HG03565 (cell line): Measurements from ENCODE around the gene PDGFRB.

Experiments
- ATAC-seq: cut with Tn5 transposase; IDR thresholded peaks from one replicate; pipeline ENCODE4 v1.9.1; 2021; ENCODE audit warnings: mild to moderate bottlenecking, moderate library complexity; ENCODE audit not compliant: unreplicated experiment

The PDGFRB gene

DNA sequence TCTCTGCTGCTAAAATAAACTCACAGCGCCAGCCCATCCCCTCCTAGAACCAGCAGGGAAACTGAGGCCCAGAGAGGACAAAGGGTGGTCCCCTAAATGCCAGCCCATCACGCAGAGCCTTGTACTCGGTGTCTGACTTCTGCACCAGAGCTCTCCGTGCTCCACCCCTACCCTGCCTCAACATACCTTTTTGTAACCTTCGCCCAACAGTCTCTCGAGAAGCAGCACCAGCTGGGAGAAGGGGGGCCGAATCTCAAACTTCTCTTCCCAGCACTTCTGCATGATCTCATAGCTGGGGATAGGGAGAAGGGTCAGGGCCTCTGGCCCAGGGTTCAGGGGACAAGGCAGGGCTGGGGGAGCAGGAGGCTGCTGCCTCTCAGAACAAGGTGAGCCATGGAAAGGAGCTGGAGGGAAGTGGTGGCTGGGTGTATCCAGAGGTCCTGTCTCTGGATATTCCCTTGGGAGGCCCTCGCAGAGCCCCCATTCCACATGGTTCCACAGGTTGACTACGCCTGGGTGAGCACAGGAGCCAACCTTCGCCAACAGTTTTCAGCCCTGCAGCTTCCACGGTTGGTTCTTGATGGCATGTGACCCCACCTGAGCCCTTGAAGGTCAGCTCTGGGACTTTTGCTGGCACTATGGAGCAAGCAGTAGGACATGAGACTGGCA, 37.0 kb downstream of the PDGFRB start:
- no peak for ATAC-seq

DNA sequence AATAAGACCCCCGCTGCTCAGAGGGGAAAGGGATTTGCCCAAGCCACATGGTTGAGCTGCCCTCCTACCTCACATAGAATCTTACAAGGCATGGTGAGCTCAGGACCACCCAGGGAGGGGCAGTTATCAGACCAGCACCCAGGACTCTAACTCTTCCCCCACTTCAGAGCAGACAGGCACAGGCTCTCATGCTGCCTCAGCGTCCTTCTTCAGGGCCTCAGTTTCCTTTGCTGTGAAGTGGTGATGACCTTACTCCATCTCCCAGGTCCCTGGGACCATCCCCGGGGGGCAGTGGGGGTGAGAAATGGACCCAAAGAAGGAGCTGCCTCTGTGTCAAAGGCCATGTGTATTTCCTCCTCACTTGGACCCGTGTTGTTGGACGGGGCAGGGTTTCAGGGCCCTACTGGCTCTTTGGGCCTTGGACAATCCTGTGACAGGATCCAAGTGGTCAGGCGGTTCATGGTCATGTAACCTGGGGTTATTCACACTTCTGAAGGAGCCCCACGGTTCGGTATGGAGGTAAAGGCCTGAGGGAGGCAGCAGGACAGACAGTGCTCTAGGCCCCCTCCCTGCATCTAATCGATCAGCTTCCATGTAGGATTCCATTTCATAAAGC, 37.6 kb downstream of the PDGFRB start:
- no peak for ATAC-seq

DNA sequence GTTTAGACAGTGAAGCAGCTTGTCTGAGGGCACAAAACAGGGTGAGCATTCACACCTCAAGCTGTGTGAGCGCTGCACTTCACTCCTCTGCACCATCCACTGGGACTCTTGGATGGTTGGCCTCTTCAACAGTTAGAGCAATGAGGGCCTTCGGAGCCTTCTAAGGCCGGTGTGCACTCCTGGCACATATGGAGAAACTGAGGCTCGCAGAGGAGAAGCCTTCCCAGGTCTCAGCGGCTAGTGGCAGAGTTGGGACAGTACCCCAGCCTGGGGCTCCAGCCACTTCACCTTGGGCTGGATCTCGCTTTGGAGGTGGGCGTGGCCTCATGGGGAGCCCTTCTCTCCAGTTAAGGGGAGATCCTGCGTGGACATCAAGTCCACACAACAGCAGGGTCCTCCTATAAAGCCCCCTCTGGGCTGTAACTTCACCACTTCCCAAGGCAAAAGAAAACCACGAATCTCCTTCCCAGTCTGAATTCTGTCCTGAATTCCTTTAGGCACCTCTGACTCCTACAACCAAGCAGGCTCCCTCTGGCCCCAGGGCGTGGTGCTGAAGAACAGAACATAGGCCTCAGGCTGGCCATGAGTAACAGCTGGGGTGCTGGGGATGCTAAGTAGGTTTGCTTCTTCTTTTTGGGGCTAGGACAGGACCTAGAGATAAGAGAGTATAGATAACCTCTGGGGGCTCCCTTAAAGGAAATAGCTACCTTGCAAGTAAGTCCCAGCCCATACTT, 38.8 kb downstream of the PDGFRB start:
- no peak for ATAC-seq

DNA sequence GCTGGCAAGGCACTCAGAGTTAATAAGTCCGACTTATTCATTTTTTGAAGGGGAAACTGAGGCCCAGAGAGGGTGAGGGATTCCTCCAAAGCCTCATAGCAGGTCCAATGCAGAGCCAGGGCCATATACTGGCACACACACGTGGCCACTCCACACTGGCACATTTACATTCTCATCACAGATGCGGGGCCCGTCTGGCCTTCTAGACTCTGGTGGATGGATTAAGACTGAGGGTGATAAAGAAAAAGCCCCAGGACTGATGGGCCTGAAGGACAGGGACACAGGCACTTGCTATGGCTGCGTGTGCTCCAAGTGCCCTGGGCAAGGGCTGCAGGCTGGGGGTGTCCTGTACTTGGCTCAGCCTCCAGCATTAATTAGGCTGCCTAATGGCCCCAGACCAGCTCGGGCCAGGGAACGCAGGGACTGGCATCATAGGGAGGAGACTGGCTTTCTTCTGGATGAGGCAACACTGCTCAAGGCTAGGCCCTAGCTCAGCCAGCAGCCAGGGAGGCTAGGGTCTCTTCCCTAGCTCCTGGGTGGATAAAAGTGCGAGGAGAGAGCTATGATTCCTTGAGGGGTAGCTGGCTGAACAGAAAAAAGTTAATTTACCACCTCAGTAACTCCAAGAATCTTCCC, 40.8 kb downstream of the PDGFRB start:
- ATAC-seq = no peak

DNA sequence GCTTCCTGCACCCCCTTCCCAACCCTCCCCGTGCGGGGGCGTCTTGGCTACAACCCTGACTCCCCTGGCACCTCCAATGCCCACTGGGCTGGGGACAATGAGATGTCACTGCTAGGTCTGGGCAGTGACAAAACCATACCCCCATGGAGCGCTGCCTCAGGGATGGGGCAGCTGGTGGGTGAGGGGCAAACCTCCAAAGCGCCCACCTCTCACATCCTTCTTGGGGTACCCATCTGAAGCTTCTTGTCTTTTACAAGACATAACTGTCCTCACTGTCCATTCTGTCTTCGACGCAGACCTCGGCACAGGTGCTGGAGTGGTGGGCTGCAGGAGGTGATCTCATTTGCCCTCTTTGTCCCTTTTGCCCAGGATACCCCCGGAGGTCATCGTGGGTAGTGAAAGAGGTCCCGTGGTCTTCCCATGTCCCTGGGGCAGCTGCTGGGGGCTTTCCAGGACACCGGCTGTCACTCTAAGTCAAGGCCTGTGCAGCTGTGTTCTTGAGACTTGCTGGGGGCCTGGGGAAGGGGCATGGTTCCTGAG, 41.5 kb downstream of the PDGFRB start:
- ATAC-seq = no peak

DNA sequence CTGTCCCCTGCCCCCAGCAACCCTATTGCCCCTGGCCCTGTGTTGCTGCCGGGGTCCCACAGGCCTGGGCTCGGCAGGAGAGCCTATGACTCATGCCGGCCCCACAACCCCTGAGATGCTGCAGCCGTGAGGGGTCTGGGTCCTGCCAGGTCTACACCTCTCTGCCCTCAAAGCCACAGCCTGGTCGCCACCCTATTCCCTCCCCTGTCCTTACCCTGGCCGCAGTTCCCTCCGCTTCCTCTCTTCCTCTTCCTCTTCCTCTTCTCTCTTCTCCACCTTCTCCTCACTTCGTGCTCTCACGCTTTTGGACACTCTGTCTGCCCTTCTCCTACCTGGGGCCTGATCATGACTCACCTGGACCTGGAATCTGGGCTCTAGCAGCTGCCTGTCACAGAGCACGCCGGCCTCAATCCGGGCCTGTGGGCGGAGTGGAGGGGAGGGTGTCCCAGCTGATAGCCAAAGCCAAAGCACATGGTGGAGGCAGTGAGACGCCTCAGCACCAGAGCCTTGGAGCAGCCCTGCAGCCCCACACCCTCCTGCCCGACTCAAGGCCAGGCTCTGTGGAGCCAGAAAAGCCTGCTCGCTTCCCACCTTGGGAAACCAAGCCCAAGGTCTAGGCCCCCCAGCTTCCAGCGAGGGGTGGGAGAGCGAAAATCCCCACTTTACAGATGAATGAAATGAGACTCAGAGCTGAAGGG, 42.4 kb downstream of the PDGFRB start:
- ATAC-seq = no peak

DNA sequence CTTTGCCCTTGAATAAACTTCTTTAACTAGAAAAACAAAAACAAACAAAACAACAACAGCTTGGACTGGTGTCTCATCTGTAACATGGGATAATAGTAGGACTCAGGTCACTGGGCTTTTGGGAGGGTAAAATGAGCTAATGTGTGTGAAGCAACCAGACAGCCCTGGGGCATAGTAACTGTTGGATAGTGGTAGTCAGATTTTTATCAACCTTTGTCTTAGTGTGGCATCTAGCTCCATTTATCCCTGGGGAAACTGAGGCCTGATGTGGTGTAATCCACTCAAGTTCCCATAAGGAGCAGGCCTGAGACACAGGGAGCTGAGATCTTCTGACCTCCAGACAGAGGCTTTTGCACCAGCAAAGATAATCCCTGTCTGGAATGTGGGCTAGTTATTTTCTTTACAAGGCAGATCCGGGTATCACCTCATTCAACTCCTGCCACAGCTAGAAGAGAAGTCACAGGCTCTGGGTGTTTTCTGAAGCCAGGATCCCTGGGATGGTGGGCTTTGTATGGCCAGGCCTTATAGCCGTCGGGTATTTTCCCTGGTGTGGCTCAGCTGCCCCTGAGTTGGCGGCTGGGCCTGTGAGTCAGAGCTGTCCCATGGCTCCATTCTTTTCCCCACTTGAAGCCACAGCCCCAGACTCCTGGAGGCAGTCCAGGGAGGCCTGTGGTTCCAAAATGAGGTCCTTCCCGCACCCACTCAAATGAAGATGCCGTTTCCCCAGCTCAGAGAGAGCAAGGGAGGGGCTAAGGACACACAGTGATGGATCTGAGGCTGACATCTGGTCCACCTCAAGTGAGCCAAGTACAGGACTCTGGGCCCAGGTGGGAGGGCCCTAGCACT, 43.2 kb downstream of the PDGFRB start:
- ATAC-seq = no peak

DNA sequence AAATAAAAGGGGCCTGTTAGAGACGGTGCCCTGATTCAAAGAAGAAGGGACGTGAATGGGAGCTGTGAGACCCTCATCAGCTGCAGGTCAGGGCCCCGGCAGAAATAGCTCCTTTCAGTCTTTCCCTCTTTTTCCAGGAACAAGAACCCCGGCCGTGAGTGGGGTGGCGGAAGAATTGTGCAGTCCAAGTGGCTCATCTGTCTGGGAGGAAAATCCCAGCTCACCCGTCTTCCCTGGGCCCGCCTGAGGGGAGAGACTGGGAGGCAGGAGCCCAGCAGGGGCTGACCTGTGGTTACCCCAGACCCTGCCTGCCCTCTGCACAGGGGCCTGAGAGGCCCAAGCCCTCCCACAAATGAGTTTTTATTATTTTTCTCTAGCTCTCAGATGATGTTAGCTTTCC, 44.5 kb downstream of the PDGFRB start:
- ATAC-seq = no peak

DNA sequence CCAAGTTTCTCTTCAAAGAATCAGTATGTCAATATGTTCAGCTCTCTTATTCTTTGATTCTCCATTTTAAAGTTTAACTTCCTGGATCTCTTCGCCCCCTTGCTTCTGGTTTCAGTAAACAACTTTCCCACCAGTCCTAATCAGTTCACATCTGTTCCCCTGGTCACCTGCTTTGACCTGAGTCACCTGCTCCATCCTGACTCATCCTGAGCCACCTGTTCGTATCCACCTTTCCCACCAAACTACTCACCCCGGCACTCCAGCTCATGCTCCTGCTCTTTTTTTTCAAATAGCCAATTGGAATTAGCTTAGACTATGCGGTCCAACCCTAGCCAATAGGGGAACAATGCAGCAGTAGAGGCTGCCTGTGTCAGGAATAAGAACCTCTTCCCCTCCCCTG, 45.7 kb downstream of the PDGFRB start:
- ATAC-seq = no peak

DNA sequence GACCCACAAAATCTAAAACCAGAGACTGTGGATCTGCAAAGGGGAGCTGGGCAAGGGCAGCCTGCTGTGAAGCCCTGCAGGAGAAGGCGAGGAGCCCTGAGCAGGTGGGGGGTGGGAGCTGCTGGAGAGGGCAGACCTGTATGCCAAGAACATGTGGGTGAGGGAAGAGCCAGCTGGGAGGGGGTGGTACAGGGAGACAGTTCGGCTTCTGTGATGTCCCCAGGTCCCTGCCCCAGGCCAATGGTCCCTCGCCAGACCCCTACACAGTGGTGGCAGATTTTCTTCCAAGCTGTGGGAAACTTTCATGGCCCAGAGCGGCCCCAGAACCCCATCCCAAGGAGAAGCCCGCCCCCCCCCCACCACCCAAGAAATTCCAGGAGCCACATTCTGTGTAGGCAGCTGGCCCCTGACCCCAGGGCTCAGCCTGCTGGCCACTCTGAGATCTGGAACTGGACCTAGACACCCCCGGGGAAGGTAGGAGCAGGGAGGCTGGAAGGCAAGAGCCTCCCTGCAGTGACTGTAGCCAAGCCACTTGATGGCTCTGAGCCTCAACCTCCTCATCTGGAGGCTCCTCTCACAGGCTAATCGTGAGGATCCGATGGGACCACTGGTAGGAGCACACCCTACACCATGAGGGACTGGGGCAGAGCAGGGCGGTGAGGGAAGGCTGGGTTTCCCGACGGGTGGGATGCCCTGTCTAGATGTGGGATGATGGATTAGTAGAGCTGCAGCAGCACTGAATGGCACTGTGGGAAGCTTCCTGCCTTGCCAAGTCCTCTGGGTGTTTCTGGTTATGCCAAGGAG, 46.7 kb downstream of the PDGFRB start:
- no peak for ATAC-seq

DNA sequence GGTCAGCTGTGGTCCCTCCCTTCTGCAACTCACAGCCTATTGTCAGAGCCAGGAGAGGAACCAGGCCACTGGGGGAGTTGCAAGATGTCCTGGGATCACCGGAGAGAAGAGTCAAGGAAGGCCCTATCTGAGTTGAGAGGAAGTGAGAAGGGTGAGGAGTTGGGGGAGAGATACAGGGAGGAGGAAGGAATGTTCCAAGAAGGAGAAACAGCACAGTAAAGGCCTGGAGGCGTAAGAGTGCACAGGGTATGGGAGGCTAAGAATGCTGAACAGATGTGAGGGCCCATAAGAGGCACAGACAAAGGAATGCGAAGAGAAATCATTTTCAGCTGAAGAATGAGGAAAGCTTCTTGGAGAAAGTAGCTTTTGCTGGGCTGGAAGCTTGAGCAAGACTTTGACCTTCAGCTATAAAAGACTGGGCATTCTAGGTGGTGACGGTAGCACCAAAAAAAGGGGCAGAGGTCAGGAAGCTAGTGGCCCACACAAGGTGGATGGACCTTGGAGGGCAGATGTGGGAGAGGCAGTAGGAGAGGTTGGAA, 47.7 kb downstream of the PDGFRB start:
- ATAC-seq = no peak

DNA sequence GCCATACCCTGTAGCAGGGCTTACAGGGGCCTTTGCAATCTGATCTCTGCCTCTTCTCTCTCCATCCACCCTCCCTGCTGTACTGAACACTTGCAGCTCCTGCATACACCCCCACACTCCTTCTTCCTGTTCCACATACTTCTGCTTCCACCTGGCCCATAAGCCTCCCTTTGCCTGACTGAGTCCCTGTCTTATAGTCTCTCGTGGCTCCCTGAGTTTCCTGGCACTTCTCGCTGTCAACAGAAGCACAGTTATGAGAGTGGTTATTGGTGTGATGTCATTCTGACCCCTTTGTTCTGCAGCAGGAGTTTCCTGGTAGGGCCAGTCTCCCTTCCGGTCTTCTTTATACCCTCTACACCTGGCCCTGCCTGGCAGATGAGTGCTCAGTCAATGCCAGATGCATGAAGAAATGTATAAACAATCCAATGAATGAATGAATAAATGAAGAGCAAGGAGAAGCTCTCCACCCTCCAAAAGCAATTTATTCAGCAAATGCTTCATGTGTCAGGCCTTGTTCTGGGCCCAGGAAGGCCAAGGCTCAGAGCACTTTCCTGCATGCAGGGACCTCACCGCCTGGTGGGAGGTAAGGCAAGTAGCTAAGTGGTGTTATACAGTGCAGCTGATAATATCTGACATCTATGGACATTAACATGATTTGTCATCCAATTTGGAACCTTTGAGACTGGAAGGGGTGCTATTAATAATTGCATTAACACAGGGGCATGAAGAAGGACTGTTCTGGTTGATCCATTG, 48.8 kb downstream of the PDGFRB start:
- ATAC-seq = no peak

DNA sequence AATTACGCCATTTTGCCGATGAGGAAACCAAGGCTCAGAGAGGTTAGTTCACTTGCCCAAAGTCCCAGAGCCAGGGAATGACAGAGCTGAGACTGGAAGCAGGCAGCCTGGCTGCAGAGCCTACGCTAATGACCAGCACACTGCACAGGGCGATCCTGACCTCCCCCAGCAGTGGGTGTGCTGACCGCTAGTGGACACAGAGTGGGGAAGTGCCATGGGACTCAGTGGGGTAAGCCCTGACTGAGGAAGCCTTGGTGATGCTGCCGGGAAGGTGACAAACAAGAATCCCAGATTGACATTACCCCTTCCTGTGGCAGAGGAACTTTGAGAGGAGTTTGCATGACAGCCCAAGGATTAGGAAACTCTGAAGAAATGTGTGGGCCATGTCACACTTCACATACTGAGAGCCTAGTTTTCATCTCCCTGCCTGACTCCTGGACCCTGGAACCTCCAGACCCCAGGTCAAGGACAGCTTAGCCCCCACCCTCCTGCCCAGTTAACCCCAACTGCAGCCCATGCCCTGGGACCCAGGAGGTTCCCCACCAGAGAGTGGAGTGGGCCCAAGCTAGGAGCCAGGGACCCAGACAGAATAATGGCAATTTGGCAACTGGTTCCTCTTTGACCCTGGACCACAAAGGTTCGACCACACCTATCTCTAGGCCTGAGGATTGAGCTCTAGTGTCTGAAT, 49.6 kb downstream of the PDGFRB start:
- ATAC-seq = no peak

DNA sequence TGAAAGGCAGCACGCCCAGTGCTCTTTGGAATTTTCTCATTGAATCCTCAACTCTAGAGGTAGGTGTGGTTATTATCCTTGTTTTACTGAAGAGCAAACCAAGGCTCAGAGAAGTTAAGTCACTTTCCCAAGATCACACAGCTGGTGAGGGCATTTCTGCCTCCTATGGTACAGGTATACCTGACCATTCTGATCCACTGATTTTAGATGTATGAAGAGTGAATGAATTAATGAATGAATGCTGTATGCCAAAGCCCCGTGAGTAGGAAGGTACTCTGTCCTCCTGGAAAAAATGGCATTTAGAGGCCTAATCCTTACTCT, 51.1 kb downstream of the PDGFRB start:
- no peak for ATAC-seq

DNA sequence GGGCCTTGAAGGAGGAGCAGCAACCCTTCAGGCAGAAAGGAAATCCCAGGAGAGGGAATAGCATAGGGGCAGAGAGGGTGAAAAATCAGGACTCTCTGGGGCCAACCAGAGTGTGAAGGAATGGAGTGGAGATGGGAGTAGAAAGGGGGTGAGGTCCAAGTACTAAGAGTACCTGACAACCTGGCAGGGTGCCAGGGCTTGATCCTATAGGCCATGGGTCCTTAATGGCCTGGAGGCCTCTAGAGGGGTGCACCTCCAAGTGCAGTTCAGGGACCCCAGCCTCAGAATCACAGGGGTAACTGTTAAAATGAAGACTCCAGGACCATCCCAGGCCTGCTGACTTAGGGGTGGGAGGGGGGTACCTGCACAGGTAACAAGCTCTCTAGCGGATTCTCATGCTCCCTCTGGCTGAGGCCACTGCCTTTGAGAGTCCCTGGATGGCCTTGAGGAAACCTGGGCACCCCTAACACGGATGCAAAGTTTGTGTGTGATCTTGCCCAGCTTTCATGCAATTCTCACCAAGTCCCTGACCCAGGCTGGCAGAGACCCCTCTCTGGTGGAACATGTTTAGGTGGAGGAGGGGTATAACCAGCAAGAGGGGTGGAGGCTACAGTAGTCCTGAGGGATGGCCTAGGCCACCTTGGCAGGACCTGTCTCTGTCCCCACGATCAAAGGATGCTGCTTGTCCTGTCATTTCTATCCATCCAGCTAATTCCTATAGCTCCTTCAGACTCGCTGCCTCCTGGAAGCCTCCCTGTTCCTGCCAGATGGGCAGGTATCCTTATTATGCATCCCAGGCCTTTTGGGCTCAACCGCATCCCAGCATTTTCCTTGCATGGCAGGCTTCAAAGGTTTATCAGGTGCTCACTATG, 51.7 kb downstream of the PDGFRB start:
- ATAC-seq = no peak

DNA sequence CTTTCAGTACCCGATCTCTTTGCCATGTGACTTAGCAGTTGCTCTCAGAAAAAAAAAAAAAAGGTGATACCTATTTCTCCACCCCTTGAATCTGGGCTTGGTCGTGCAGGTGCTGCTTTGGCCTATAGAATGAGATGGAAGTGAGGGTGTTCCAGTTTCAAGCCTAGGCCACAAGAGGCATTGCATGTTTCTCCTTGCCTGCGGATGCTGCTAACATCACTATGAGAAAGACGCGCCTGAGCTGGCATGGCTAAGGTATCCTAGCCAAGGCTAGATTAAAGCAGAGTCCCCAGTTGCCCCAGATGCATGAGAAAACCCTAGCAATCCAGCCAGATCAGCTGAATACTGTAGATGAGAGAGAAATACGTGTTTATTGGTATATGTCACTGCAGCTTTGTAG, 54.6 kb downstream of the PDGFRB start:
- ATAC-seq = no peak

DNA sequence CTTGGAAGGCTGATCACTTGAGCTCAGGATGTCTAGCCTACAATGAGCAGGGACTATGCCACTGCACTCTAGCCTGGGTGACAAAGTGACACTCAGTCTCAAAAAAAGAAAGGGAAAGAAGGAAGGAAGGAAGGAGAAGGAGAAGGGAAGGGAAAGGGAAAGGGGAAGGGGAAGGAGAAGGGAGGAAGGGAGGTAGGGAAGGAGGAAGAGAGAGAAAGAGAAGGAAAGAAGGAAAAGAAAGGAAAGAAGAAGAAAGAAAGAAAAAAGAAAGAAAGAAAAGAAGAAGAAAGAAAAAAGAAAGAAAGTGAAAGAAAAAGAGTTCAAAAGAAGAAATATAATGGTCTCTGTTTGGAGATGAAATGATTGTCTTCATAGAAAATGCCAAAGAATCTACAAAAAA, 58.5 kb downstream of the PDGFRB start:
- no peak for ATAC-seq
